GM10266 (cell line): ENCODE results near the gene TLCD1.

Source experiments
- DNase-seq: peaks from one replicate; pipeline ENCODE4 v3.0.0; 2012; ENCODE audit errors: extremely low spot score
- CTCF ChIP-seq: IDR thresholded peaks from 2 replicates; pipeline ENCODE4 v1.5.1; 2012; ENCODE audit warnings: mild to moderate bottlenecking, low read depth; ENCODE audit not compliant: control insufficient read depth, insufficient read depth; ENCODE audit errors: missing control alignments

TLCD1 gene

GRCh38 chr17:28745786-28746411 is 19.9 kb upstream of the TLCD1 start:
- no peak for TF ChIP-seq CTCF
- no peak for DNase-seq

- DNase-seq = no peak
- no peak for TF ChIP-seq CTCF
These were observed 19.1 kb upstream of the TLCD1 start for GRCh38 chr17:28744972-28745785.

- no peak for TF ChIP-seq CTCF
- DNase-seq = peak; percentile 83
These were observed 18.3 kb upstream of the TLCD1 start for GRCh38 chr17:28744104-28744971.

GRCh38 chr17:28743243-28744103 is 17.4 kb upstream of the TLCD1 start, which contains the start of gene TRAF4:
Gene TRAF4 (plus strand): TSS chr17:28744011. CDS start chr17:28744113, 102 bp downstream.
- peak; percentile 46 for TF ChIP-seq CTCF
- peak; percentile 91 for DNase-seq

- peak; percentile 57 for DNase-seq
- TF ChIP-seq CTCF = no peak
These were observed 15.6 kb upstream of the TLCD1 start for GRCh38 chr17:28741358-28742349.
